Neural progenitor cell (in vitro differentiated cells): Measurements from ENCODE around the gene SLF2. TPM values are rescaled to one million over a fixed set of nuclear protein-coding genes. Genes with fewer than 3 reads are reported as not detected.
A peak's percentile ranks its signal among the peaks of the same experiment; 100 is the strongest.

ENCODE experiments used
- DNase-seq: peaks from one replicate; pipeline ENCODE4 v3.0.0-alpha.2; 2016; ENCODE audit warnings: low spot score
- H2AFZ ChIP-seq: fragments of 200-600 bp; sonication (generic); replicated peaks from 2 replicates; pipeline ENCODE4 v1.6.1; 2016; ENCODE audit warnings: antibody characterized with exemption
- H3F3A ChIP-seq: fragments of 200-600 bp; sonication (generic); 2 replicates; pipeline ENCODE4 v1.6.1; 2016; ENCODE audit warnings: antibody characterized with exemption, low read depth
- H3K27ac ChIP-seq: fragments of 200-600 bp; sonication (generic); 2 replicates; pipeline ENCODE4 v1.5.1; 2016; ENCODE audit warnings: mild to moderate bottlenecking
- H3K27me3 ChIP-seq: fragments of 200-600 bp; sonication (generic); 2 replicates; pipeline ENCODE4 v1.6.1; 2016; ENCODE audit warnings: mild to moderate bottlenecking, moderate library complexity
- H3K36me3 ChIP-seq: fragments of 200-600 bp; sonication (generic); 2 replicates; pipeline ENCODE4 v1.5.1; 2016
- H3K4me1 ChIP-seq: fragments of 200-600 bp; sonication (generic); 2 replicates; pipeline ENCODE4 v1.6.1; 2016; ENCODE audit warnings: mixed run types
- H3K4me2 ChIP-seq: fragments of 200-600 bp; sonication (generic); 2 replicates; pipeline ENCODE4 v1.6.1; 2016
- H3K4me3 ChIP-seq: fragments of 200-600 bp; sonication (generic); 2 replicates; pipeline ENCODE4 v1.5.1; 2016
- H3K79me2 ChIP-seq: fragments of 200-600 bp; sonication (generic); 2 replicates; pipeline ENCODE4 v1.6.1; 2016; ENCODE audit warnings: low read depth
- H3K9ac ChIP-seq: fragments of 200-600 bp; sonication (generic); 2 replicates; pipeline ENCODE4 v1.6.1; 2016
- H3K9me3 ChIP-seq: fragments of 200-600 bp; sonication (generic); 2 replicates; pipeline ENCODE4 v1.5.1; 2016; ENCODE audit warnings: low read depth
- H4K20me1 ChIP-seq: fragments of 200-600 bp; sonication (generic); 2 replicates; pipeline ENCODE4 v1.6.1; 2016; ENCODE audit warnings: low read depth
- H3K27ac Mint-ChIP-seq: 3 replicates; pipeline ENCODE4 v1.8.0; 2021; ENCODE audit warnings: mixed read lengths
- H3K27me3 Mint-ChIP-seq: 2 replicates; pipeline ENCODE4 v1.8.0; 2022; ENCODE audit warnings: low read depth, mild to moderate bottlenecking, inconsistent platforms, moderate library complexity, mixed read lengths; ENCODE audit not compliant: insufficient read depth
- H3K36me3 Mint-ChIP-seq: 3 replicates; pipeline ENCODE4 v1.8.0; 2021; ENCODE audit warnings: mixed read lengths
- H3K4me1 Mint-ChIP-seq: 3 replicates; pipeline ENCODE4 v1.8.0; 2021; ENCODE audit warnings: mixed read lengths
- H3K4me3 Mint-ChIP-seq: 3 replicates; pipeline ENCODE4 v1.8.0; 2021; ENCODE audit warnings: mild to moderate bottlenecking, moderate library complexity, mixed read lengths
- H3K9me3 Mint-ChIP-seq: 3 replicates; pipeline ENCODE4 v1.8.0; 2020; ENCODE audit warnings: mixed read lengths
- CTCF ChIP-seq: fragments of 200-600 bp; sonication (generic); IDR thresholded peaks from 2 replicates; pipeline ENCODE4 v1.5.1; 2017; ENCODE audit warnings: antibody characterized with exemption, mild to moderate bottlenecking
- EZH2 ChIP-seq: fragments of 200-600 bp; sonication (generic); IDR thresholded peaks from 2 replicates; pipeline ENCODE4 v1.6.1; 2017; ENCODE audit warnings: antibody characterized with exemption, mild to moderate bottlenecking, moderate library complexity
- EZH2phosphoT487 ChIP-seq: fragments of 200-600 bp; sonication (generic); IDR thresholded peaks from 2 replicates; pipeline ENCODE4 v1.6.1; 2017; ENCODE audit warnings: antibody characterized with exemption
- total RNA-seq: library from RNA; depleted of rRNA; stranded (reverse); fragments of >200 nt; gene quantifications from 2 replicates; pipeline ENCODE4 v1.2.3, GENCODE V29; 2015; ENCODE audit warnings: low replicate concordance

The SLF2 gene
- total RNA-seq, 1 donor from 2014 or later, result 19.5 TPM

GRCh38 chr10:100986623-100986951 lies 73.8 kb downstream of the SLF2 start:
- H3K4me2 ChIP-seq, result peak overlapping the region; percentile 89
- H3K27ac Mint-ChIP-seq, result no peak overlapping the region
- no peaks in the 10 kb centered on the region for H3K27me3 ChIP-seq
- peak overlapping the region; percentile 96 for H3K4me3 ChIP-seq
- no peak overlapping the region for H3K27ac ChIP-seq
- DNase-seq, result no peak
- TF ChIP-seq EZH2, result no peak
- peak overlapping the region; percentile 98 for H3K4me3 Mint-ChIP-seq
- peaks cover 16% of the 10 kb centered on the region for H4K20me1 ChIP-seq
- peaks cover 5% of the 10 kb centered on the region for H3F3A ChIP-seq
- H3K4me1 ChIP-seq, result peaks cover 14% of the 10 kb centered on the region
- peaks cover 14% of the 10 kb centered on the region for H3K4me1 Mint-ChIP-seq
- H3K9me3 ChIP-seq, result no peaks in the 10 kb centered on the region
- H2AFZ ChIP-seq, result no peak overlapping the region
- H3K36me3 Mint-ChIP-seq, result peaks cover 21% of the 10 kb centered on the region
- no peaks in the 10 kb centered on the region for H3K36me3 ChIP-seq
- H3K9ac ChIP-seq, result peak overlapping the region; percentile 84
- H3K27me3 Mint-ChIP-seq, result peaks cover 10% of the 10 kb centered on the region
- H3K9me3 Mint-ChIP-seq, result no peaks in the 10 kb centered on the region
- H3K79me2 ChIP-seq, result peaks cover 51% of the 10 kb centered on the region

GRCh38 chr10:100986952-100987684 lies 74.4 kb downstream of the SLF2 start, which contains the start of the genes MRPL43 and TWNK:
Gene MRPL43 (minus strand): TSS chr10:100987497. CDS start chr10:100987443, 54 bp downstream.
Gene TWNK (plus strand): TSS chr10:100987543. CDS start chr10:100988211, 668 bp downstream.
- H3K27ac ChIP-seq, result peak within 1 kb of the TSS; percentile 14
- TF ChIP-seq CTCF (no peak), EZH2phosphoT487 (peak; percentile 42), EZH2 (peak; percentile 71)
- H3K4me3 ChIP-seq, result peak within 1 kb of the TSS; percentile 96
- DNase-seq, result peak; percentile 93
- no peaks in the 10 kb centered on the region for H3K36me3 ChIP-seq
- no peaks in the 10 kb centered on the region for H3K9me3 ChIP-seq
- H3F3A ChIP-seq, result peaks cover 5% of the 10 kb centered on the region
- Mint-ChIP-seq H3K4me3 (peak within 1 kb of the TSS; percentile 98), H3K27me3 (peaks cover 10% of the 10 kb centered on the region), H3K27ac (peak within 1 kb of the TSS; percentile 65), H3K36me3 (peaks cover 19% of the 10 kb centered on the region), H3K4me1 (peaks cover 14% of the 10 kb centered on the region), H3K9me3 (no peaks in the 10 kb centered on the region)
- H3K27me3 ChIP-seq, result no peaks in the 10 kb centered on the region
- H3K4me2 ChIP-seq, result peak within 1 kb of the TSS; percentile 89
- H3K4me1 ChIP-seq, result peaks cover 14% of the 10 kb centered on the region
- peak within 1 kb of the TSS; percentile 84 for H3K9ac ChIP-seq
- H3K79me2 ChIP-seq, result peaks cover 51% of the 10 kb centered on the region
- H2AFZ ChIP-seq, result peak within 1 kb of the TSS; percentile 92
- H4K20me1 ChIP-seq, result peaks cover 16% of the 10 kb centered on the region

DNA sequence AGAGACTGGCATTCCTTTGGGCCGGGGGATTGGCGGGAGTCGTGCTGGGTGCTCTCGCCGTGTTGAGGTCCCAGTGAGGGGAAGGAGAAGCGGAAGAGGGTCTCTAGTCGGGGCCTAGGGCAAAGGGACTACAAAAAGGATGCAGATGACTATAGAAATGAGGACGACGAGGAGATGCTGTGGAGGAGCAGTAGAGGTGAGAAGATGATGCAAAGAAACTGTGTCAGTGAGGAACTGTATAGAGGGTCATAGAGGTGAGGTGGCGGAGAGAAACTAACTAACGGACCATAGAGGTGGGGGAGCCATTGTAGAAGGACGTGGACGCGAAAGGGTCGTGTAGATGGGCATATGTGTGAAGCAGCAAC lies 74.9 kb downstream of the SLF2 start:
- H3K9me3 Mint-ChIP-seq, result no peaks in the 10 kb centered on the region
- H3K27me3 Mint-ChIP-seq, result peaks cover 8% of the 10 kb centered on the region
- peak overlapping the region; percentile 84 for H3K9ac ChIP-seq
- H3K27me3 ChIP-seq, result no peaks in the 10 kb centered on the region
- peaks cover 14% of the 10 kb centered on the region for H3K4me1 Mint-ChIP-seq
- H3K36me3 ChIP-seq, result no peaks in the 10 kb centered on the region
- no peak for DNase-seq
- peak; percentile 4 for TF ChIP-seq EZH2
- TF ChIP-seq EZH2phosphoT487, result no peak
- H3K27ac ChIP-seq, result no peak overlapping the region
- peaks cover 15% of the 10 kb centered on the region for H3K36me3 Mint-ChIP-seq
- H4K20me1 ChIP-seq, result peaks cover 16% of the 10 kb centered on the region
- H2AFZ ChIP-seq, result peak overlapping the region; percentile 92
- H3K4me3 ChIP-seq, result peak overlapping the region; percentile 96
- peak overlapping the region; percentile 89 for H3K4me2 ChIP-seq
- peaks cover 14% of the 10 kb centered on the region for H3K4me1 ChIP-seq
- H3K79me2 ChIP-seq, result peaks cover 51% of the 10 kb centered on the region
- peak overlapping the region; percentile 2 for H3K27ac Mint-ChIP-seq
- H3F3A ChIP-seq, result peaks cover 5% of the 10 kb centered on the region
- peak overlapping the region; percentile 98 for H3K4me3 Mint-ChIP-seq
- no peaks in the 10 kb centered on the region for H3K9me3 ChIP-seq

GRCh38 chr10:100988166-100988565 lies 75.4 kb downstream of the SLF2 start:
- Histone ChIP-seq H3K9ac (peak overlapping the region; percentile 84), H3K27ac (no peak overlapping the region), H4K20me1 (peaks cover 16% of the 10 kb centered on the region), H3K4me2 (peak overlapping the region; percentile 89), H3K79me2 (peaks cover 51% of the 10 kb centered on the region), H3K4me3 (peak overlapping the region; percentile 96), H3K36me3 (no peaks in the 10 kb centered on the region), H3F3A (peaks cover 5% of the 10 kb centered on the region), H3K27me3 (no peaks in the 10 kb centered on the region), H2AFZ (no peak overlapping the region), H3K9me3 (no peaks in the 10 kb centered on the region), H3K4me1 (peaks cover 14% of the 10 kb centered on the region)
- H3K4me1 Mint-ChIP-seq, result peaks cover 14% of the 10 kb centered on the region
- no peak overlapping the region for H3K27ac Mint-ChIP-seq
- peaks cover 12% of the 10 kb centered on the region for H3K36me3 Mint-ChIP-seq
- peak overlapping the region; percentile 98 for H3K4me3 Mint-ChIP-seq
- peaks cover 7% of the 10 kb centered on the region for H3K27me3 Mint-ChIP-seq
- no peak for DNase-seq
- no peak for TF ChIP-seq EZH2
- no peak for TF ChIP-seq CTCF
- TF ChIP-seq EZH2phosphoT487, result no peak
- no peaks in the 10 kb centered on the region for H3K9me3 Mint-ChIP-seq
